Daoy (cell line): ENCODE results near the gene TSFM. TPM values are rescaled to one million over a fixed set of nuclear protein-coding genes. Genes with fewer than 3 reads are reported as not detected.
A peak's percentile ranks its signal among the peaks of the same experiment; 100 is the strongest.

Experiments
- DNase-seq: peaks from one replicate; pipeline ENCODE4 v3.0.0-alpha.2; 2015; ENCODE audit warnings: low read depth
- total RNA-seq: library from RNA; depleted of rRNA; stranded (reverse); fragments of >200 nt; shearing (Covaris generic); gene quantifications from 2 replicates; pipeline ENCODE4 v1.2.3, GENCODE V29; 2014; rRNA removed

Gene TSFM
- 38.2 and 48.9 TPM in 2 replicates for total RNA-seq

DNA sequence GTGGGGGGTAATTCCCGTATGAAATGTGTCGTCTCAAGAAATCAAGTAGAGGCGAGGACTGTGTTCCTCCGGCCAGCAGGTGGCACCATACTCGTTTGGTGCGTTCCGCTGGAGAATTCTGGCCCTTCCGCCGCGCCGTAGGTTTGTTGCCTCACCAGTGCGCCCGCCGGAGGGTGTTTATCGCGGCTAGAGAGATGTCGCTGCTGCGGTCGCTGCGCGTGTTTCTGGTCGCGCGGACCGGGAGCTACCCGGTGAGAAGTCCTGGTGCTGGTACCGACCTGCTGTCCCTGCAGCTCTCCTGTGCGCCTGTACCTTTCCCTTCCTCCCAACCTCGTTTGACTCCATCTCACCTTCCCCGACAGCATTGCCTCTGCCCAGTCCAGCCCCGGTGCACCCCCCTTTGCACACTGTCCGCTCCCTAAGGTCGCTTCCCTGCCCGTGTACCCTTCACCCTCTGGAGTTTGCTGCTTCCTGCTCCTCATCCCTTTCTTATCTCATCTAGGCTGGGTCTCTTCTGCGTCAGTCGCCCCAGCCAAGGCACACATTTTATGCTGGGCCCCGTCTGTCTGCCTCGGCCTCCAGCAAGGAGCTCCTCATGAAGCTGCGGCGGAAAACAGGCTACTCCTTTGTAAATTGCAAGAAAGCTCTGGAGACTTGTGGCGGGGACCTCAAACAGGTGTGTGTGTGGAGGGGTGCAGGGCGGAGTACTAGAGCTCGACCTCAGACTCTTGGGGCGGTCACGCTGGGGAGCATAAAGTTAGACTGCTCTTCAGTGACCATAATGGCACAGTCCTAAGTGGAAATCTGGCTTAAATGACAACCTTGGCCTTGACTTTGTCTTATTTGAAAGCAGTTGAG is at the start of gene TSFM:
TSFM (plus strand) TSS at position 180 of the 858 bp plus-strand sequence; CDS start at position 195, 15 bp downstream.
- DNase-seq = peak; percentile 96

DNA sequence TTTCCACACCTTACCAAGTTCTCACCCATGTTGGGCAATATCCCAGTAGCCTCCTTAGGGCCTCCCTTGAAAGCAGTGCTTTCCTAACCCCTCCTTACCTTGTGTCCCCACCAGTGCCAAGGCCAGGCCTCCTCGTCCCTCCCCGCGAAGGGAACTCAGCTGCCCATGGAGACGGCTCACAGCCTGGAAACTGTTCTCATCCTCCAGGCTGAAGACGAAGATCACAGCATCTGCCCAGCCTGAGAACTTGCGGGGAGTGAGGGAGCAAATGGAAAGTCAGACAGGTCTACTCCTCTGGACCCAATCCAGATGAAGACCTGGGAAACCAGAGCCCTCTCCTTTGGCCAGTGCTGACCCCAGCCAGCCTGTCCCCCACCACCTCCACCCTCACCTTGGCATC is 48.7 kb upstream of the TSFM start:
- DNase-seq = no peak

DNA sequence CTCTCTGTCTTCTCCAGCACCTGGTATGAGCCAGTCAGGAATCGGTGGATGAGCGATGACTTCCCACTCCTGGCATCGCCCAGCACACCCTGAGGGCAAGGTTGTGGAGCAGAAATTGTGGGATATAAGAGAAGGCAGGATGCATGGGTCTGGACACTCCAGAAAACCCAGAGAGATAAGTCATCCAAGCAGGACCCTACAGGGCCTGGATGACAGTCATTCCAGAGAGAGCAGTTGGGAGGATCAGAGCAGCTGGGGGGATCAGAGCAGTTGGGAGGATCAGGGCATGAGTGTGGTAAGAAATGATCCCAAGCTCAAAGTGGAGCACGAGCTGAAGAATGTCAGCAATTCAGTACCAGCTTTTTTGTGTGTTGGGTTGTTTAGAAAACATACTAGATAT is 48.0 kb upstream of the TSFM start:
- DNase-seq = no peak

DNA sequence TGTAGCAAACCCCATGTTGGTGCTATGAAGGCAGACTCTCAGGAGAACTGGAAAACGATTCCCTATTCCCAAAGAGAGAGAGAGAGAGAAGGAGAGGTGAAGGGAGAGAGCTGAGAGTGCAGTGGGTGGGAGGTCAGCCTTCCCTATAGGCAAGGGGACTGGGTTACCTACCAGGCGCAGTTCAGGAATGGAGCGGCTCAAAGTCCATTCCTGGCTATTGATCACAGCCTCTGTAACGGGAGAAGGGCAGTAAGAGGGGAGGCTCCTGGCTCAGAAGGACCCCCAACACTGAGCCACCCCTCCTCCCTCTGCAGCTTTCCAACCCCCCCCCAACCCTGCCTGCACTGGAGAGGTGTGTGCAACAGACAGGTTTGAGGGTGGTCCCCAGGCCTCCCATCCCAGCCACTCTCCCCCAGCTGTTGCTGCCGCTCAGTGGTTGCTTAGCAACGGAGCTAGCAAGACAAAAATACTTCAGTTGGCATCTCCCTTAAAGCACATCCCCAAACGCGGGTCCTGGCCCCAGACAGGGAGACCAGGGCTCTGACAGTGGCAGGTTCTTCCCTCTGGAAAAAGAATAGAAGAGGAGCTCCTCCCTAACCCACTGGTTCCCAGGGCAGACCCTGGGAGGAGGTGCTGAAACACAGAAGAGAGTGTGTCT is 47.3 kb upstream of the TSFM start:
- no peak for DNase-seq

- peak; percentile 72 for DNase-seq
Measured at GRCh38 chr12:57735952-57736740, 46.4 kb upstream of the TSFM start.

DNA sequence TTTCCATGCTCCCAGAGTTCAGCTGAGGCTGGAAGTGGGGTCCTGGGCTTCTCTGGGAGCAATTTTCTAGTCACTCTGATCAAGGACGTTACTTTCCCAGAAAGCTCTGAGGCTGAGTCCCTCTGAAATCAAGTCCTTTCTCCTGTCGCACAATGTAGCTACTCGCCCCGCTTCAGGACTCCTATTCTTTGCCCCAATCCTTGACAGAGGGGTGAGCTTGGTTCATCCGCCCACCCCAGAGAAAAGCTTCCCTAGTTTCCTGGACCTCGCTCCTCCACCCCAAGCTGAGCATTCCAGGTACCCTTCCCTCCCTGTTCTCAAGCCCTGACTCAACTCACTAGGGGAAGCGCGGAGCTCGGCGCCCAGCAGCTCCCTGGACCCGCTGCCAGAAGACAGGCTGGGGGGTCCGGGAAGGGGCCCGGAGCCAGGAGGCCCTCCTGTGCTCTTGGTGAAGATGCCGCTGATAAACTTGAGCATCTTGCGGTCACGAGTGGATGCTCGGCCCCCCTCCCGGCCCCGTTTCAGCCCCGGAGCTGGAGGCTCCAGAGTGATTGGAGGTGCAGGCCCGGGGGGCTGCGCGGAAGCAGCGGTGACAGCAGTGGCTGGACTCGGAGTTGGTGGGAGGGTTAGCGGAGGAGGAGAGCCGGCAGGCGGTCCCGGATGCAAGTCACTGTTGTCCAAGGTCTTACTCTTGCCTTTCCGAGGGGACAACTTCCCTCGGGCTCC is 45.7 kb upstream of the TSFM start:
- no peak for DNase-seq

- peak; percentile 58 for DNase-seq
Measured at GRCh38 chr12:57737467-57738460, 44.8 kb upstream of the TSFM start.

- DNase-seq = peak; percentile 50
Measured at GRCh38 chr12:57738661-57739237, 43.8 kb upstream of the TSFM start, which contains the start of gene AGAP2. TSS of gene AGAP2 (minus strand) at chr12:57738742. CDS start at chr12:57738246, 496 bp downstream.

- DNase-seq = no peak
Measured at GRCh38 chr12:57739387-57739786, 43.2 kb upstream of the TSFM start.

GRCh38 chr12:57739914-57740538 is 42.6 kb upstream of the TSFM start:
- no peak for DNase-seq

- DNase-seq = peak; percentile 47
Measured at GRCh38 chr12:57740656-57741412, 41.8 kb upstream of the TSFM start.

DNA sequence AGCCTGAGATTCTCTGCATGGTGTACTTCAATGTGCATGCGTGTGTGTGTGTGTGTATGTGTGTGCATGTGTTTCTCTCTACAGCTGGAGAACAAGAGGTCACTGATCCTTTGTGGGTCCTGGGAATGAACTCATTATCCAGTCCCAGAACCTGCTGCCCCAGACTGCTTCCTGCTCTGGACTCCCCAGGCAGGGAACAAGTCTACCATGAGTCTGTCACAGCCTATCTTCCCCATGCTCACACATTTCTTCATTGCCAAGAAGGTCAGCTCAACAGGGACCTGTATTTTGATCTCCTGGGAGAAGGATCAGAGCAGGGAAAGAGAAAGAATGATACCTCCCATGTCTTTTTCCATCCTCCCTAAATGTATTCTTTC is 41.2 kb upstream of the TSFM start:
- DNase-seq = no peak

DNA sequence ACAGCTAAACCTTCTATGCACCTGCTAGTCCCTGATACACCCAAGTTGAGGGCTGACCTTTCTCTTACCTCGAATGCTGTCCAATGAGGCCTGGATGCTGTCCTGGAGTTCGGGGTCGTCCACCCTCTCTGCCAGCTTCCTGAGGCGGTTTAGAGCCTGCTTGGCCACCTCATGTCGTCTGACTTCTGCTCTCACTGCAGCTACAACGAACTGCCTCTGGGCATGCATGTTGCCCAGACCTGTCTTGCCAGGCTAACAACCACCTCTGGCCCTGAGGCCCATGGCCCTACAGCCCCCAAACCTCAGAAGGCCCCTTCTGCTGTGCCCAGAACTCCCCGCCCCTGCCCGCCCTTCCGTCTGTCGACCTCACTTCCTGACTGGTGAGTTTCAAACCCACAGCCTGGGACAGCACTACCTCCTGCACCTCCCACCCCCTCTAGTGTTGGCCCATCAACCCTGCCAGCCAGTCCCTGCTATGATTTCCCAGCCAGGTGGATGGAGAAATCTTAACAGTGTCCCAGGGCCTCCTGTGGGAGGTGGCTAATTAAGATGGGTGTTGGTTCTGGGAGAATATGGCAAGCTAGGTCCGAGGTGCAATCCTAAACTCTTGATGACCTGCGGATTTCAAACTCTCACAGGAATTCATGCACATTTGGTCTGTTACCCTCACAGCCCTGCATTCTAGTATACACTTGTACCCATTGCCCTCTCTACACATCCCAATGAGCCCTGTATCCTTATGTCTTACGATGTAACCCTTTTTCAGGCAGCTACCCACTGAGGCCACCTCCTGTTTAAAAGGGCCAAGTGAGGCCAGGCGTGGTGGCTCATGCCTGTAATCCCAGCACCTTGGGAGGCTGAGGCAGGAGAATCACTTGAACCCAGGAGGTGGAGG is 40.5 kb upstream of the TSFM start:
- no peak for DNase-seq

- DNase-seq = no peak
Measured at GRCh38 chr12:57743769-57744168, 38.8 kb upstream of the TSFM start.

DNA sequence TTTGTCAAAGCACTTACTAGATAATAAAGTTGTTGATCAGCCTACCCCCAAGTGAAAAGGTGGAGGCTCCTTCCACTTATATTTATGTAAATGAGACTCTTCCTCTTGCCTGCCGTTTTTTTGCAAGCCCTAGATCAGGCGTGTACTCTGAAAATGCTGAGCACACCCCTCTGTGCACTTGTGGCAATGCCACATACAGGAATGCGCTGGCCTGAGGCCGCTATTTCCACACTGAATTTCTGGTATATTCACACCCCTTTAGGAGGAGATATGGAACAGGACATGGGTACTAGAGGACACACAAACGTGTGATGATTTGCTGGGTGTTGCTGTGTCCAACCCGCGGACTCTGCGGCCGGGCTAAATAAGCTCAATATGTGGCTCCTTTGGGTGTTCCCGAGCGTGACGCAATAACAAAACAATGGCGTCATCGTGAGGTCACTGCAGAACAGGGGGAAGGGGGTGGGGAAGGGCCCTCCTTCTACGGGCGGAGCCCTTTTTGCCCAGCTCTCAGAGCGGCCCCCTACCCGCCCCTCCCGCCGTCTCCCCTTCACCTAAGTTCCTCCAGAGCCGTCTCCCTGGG is 38.3 kb upstream of the TSFM start:
- DNase-seq = no peak

DNA sequence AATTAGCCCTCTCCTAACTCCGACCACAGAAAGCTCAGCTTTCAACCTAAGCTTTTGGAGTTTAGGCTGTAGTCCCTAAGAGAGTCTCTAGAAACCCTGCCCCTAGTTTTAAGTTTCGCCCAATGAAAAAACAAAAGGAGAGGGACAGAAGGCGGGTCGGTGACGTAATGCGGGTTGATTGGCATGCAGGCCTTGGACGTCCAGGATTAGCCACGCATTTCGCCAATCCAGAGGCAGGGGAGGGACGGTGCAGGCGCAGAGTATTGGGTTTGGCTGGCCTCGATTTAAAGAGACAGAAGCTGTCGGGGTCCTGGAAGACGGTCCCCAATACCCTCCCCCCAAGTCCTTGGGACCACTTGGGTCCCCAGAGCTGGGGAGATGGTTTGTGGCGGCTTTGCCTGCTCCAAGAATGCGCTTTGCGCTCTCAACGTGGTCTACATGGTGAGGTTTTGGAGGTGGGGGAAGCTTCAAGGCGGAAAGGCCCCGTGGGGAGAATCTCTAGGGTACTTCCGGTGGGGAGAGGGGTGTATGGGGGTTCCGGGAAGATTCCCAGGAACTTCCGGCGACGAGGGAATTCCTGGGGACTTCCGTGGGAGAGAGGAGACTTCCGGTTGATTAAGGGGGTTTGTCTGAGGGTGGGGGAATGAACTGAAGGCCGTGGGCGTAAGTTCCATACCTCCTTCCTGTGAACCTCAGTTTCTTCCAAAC is 37.7 kb upstream of the TSFM start, which contains the start of gene TSPAN31:
TSPAN31 (plus strand) TSS at position 263 of the 708 bp plus-strand sequence; CDS start at position 379, 116 bp downstream.
- DNase-seq = peak; percentile 99
